Subcutaneous adipose tissue (tissue), 4 donors: ENCODE measurements around the gene PPEF1. TPM values are rescaled to one million over a fixed set of nuclear protein-coding genes. Genes with fewer than 3 reads are reported as not detected.

ENCODE experiments used
- total RNA-seq, 4 donors: library from RNA; depleted of rRNA; stranded (reverse); fragments of >200 nt; gene quantifications; one replicate each; pipeline ENCODE4 v1.1.0, GENCODE V29; 2016
- TF ChIP-seq, protein P1 (sequence below): fragments of 450-650 bp; IDR thresholded peaks from one replicate; pipeline ENCODE4 v1.5.1; 2016; ENCODE audit warnings: low read depth, mild to moderate bottlenecking, control low read depth, antibody characterized with exemption, moderate library complexity

Gene PPEF1
- total RNA-seq, 4 donors from 2014 or later, result 0.22 TPM; not detected in 3

DNA sequence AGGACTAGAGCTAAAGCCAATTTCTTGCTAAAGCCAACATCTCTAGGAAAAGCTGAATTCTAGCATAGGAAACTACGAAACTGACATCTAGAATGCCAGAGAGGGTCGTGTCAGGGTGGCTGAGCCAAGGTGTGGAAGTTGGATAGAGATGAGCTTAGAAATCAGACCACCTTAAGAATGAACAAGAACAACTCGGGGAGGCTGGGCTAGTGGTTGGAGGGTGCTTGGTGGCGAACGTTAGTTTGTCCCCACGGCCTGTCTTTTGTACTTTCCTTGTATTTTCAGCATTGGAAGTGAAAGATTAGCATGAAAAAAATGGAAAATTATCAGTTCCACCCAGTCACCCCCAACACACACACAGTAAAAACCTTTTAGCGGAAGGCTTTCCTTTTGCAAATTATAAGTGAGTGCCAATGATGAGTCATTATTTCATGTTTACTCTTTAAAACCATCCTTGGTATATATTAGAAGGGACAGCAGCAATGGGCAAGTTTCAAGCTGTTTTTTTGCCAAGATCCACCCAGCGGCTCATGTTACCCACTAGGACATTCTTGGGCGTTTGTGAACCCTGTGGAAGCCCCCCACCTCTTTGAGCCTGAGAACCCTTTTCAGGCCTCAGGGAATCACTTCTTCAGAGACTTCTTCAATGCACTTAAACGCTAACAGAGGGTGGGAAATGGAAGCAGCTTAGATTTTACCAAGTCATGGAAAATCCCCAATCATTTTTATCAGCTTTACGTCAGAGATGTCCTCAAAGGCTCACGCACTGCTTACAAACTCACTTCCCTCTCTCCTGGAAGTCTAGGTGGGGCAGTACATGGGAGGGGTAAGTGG lies 4.9 kb upstream of the PPEF1 start:
- TF ChIP-seq, protein P1, sequence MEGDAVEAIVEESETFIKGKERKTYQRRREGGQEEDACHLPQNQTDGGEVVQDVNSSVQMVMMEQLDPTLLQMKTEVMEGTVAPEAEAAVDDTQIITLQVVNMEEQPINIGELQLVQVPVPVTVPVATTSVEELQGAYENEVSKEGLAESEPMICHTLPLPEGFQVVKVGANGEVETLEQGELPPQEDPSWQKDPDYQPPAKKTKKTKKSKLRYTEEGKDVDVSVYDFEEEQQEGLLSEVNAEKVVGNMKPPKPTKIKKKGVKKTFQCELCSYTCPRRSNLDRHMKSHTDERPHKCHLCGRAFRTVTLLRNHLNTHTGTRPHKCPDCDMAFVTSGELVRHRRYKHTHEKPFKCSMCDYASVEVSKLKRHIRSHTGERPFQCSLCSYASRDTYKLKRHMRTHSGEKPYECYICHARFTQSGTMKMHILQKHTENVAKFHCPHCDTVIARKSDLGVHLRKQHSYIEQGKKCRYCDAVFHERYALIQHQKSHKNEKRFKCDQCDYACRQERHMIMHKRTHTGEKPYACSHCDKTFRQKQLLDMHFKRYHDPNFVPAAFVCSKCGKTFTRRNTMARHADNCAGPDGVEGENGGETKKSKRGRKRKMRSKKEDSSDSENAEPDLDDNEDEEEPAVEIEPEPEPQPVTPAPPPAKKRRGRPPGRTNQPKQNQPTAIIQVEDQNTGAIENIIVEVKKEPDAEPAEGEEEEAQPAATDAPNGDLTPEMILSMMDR, result no peak

DNA sequence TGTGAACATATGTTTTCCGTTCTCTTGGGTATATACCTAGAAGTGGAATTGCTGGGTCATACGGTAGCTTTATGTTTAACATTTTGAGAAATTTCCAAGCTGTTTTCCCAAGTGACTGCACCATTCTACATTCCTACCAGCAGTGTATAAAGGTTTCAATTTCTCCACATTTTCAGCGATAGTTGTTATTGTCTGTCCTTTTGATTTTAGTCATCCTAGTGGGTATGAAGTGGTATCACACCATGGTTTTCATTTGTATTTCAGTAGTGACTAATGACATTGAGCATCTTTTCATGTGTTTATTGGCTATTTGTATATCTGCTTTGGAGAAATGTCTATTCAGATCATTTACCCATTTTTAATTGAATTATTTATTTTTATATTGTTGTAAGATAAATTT lies 2.4 kb downstream of the PPEF1 start:
- TF ChIP-seq, protein P1, result no peak

DNA sequence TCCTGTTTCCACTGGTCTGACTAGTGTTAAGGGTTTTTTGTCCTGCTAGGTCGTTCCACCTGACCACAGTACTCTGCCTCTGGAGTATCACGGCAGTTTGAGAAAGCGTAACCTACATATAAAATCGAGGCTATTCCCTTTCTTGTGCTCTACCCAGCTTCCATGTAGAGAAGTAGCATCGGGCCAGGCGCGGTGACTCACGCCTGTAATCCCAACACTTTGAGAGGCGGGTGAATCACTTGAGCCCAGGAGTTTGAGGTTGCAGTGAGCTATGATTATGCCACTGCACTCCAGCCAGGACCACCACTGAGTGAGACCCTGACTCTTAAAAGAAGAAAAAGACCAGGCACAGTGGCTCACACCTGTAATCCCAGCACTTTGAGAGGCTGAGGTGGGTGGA lies 7.5 kb downstream of the PPEF1 start:
- TF ChIP-seq, protein P1, result no peak

DNA sequence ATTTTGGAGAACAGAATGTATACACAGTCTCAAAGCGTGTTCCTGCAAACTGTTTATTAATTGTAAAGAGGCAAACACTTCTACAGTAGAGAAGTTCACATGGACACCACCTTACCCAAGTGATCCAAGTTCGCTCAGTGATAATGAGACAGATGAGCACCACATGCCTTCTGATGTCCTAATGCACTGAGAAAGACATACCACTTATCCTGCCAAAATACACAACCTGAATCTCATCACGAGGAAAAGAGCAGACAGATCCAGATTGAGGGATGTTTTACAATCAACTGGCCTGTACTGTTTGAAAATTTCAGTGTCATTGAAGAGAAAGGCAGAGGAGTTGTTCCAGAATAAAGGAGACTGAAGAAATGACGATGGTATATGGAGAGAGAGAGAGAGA lies 12.4 kb downstream of the PPEF1 start:
- TF ChIP-seq, protein P1, result no peak

DNA sequence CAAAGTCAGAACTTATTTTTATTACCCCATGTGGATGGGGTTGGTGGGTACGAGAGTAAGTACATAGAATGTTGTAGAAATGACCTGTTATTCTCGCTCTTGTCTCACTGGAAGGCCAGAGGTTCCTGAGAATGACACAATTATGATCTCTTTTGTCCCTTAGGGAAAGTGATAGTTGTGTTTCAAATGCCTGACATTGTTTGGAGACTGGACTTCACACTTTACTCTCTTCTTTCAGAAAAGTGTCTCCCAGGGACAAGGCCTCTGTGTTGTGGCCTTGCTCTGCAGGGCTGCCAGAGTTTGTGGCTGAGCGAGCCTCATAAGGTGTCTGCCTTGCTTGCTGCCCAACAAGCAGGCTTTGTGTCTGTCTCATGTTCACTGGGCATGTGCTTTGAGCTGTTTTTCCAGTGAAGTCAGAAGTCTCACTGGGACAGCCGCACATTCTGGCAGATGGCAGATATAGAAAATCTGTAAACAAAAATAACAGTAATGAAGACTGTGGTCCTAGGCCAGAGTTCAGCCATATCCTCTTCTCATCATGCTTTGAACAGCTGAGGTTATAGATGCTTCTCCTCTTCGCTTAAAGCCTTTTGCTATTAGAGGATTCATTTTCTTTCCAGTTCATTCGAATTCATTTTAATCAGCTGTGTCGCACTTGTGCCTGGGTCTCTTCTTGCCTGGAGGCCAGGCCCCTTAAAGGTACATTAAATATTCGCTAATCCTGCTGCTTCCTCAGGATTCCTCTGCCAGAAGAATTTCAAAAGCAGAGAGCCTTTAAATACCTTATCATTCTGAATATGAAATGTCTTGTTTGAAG lies 14.4 kb downstream of the PPEF1 start:
- TF ChIP-seq, protein P1, result no peak

DNA sequence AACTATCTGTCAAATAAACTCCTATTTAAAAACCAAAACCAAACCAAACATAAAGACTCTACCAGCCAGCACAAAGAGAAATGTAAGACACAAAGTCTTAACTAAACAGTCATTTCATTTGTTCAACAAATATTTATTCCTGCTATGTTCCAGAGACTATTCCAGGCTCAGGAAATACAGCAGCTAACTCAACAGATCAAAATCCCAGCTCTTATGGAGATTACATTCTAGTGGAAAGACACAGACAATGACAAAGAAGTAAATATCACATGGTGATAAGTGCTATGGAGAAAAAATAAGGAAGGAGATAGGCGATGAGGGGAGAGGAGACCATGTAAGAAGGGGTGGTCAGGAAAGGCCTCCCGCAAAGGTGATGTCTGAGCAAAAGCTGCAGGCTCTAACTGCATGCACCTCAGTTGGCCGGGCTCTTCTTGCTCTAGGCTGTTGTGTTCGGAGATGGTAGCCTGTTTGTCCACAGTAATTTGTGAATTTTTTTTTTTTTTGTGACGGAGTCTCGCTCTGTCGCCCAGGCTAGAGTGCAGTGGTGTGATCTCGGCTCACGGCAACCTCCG lies 15.1 kb downstream of the PPEF1 start:
- TF ChIP-seq, protein P1, result no peak
